Gastrocnemius medialis (tissue), 4 donors: Measurements from ENCODE around the gene PPM1M.

Source experiments
- POLR2A ChIP-seq, 2 donors: fragments of 450-650 bp; IDR thresholded peaks; one replicate each; pipeline ENCODE4 v1.6.1; 2017; ENCODE audit warnings: antibody characterized with exemption in 2 of 2, mild to moderate bottlenecking in 2 of 2, moderate library complexity in 2 of 2
- TF ChIP-seq, protein P1 (sequence below), 5 experiments: fragments of 450-650 bp in 3 of 5; fragments of 200-600 bp in 2 of 5; sonication (generic) in 2 of 5; IDR thresholded peaks in 4 of 5; conservative IDR thresholded peaks in 1 of 5; 1 replicate in 4 of 5; 2 replicates in 1 of 5; pipeline ENCODE4 v1.5.1; 2016 to 2019; ENCODE audit warnings: antibody characterized with exemption in 5 of 5, mild to moderate bottlenecking in 3 of 5, moderate library complexity in 3 of 5

DNA sequence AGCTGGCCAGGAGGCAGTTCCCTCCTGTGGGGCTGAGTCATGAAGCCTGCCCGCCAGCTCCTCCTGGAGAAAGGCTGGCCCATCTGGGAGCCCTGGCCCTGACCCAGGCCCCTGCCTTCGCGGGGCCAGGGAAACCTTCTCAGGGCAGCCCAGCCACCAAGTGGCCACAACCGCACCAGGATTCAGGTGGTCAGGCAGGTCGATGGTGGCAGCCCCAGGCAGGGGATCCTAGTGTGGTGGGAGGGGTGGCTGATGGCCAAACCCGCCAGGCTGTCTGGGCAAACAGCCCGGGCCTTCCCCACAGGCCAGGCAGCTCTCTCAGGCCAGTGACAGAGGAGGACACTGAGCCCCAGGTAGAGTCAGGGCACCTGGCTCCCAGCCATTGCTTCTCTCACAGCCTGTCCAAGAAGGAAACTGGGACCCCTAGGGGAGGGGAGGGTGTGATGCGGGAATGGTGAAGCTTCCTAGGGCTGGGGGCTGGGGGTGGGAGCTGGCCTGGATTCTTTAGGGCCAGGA lies 7.8 kb upstream of the PPM1M start:
- TF ChIP-seq, protein P1, sequence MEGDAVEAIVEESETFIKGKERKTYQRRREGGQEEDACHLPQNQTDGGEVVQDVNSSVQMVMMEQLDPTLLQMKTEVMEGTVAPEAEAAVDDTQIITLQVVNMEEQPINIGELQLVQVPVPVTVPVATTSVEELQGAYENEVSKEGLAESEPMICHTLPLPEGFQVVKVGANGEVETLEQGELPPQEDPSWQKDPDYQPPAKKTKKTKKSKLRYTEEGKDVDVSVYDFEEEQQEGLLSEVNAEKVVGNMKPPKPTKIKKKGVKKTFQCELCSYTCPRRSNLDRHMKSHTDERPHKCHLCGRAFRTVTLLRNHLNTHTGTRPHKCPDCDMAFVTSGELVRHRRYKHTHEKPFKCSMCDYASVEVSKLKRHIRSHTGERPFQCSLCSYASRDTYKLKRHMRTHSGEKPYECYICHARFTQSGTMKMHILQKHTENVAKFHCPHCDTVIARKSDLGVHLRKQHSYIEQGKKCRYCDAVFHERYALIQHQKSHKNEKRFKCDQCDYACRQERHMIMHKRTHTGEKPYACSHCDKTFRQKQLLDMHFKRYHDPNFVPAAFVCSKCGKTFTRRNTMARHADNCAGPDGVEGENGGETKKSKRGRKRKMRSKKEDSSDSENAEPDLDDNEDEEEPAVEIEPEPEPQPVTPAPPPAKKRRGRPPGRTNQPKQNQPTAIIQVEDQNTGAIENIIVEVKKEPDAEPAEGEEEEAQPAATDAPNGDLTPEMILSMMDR (IDR thresholded peaks at IDR 0.05 in 4 of 5, conservative IDR thresholded peaks at IDR 0.05 in 1 of 5), result peak in 3 of 5 experiments; percentile 6 to 37 (median 14)
- peak in 1 of 2 donors; percentile 9 for TF ChIP-seq POLR2A (IDR thresholded peaks at IDR 0.05)
